ENCODE data around the gene CD109. TPM values are rescaled to one million over a fixed set of nuclear protein-coding genes. Genes with fewer than 3 reads are reported as not detected.

The CD109 gene
- total RNA-seq, 3 donors from 2014 or later = 1.7 to 9.1 (median 4.4) TPM

- TF ChIP-seq CTCF (IDR thresholded peaks at IDR 0.05) = no peak
- H3K36me3 ChIP-seq (ENCODE audit: low read depth) = no peaks in the 10 kb centered on the region
- no peak overlapping the region for H3K4me3 ChIP-seq
- H3K4me1 ChIP-seq (ENCODE audit: low read depth) = peaks cover 10% of the 10 kb centered on the region
- peak in 1 of 3 donors; percentile 36 for DNase-seq
- H3K9me3 ChIP-seq = no peaks in the 10 kb centered on the region
- ATAC-seq = peak; percentile 97
- intact Hi-C loops (cut with DNase I, micrococcal nuclease) = no loop called here
These were observed 30.2 kb upstream of the CD109 start for GRCh38 chr6:73665686-73666319.

- DNase-seq (no peak), ATAC-seq (peak; percentile 38)
- Histone ChIP-seq H3K4me1 (ENCODE audit: low read depth) (peaks cover 10% of the 10 kb centered on the region), H3K4me3 (no peak overlapping the region), H3K36me3 (ENCODE audit: low read depth) (no peaks in the 10 kb centered on the region), H3K9me3 (no peaks in the 10 kb centered on the region)
- no peak for TF ChIP-seq CTCF (IDR thresholded peaks at IDR 0.05)
- intact Hi-C loops (cut with DNase I, micrococcal nuclease) = no loop called here
These were observed 29.6 kb upstream of the CD109 start for GRCh38 chr6:73666393-73666792.

- intact Hi-C loops (cut with DNase I, micrococcal nuclease) = no loop called here
- TF ChIP-seq CTCF (IDR thresholded peaks at IDR 0.05) = no peak
- ATAC-seq = no peak
These were observed 28.2 kb upstream of the CD109 start for GRCh38 chr6:73667798-73668197.

GRCh38 chr6:73669005-73669404 is 27.0 kb upstream of the CD109 start:
- peaks cover 10% of the 10 kb centered on the region for H3K4me1 ChIP-seq (ENCODE audit: low read depth)
- peak; percentile 59 for ATAC-seq
- DNase-seq = no peak
- H3K9me3 ChIP-seq = no peaks in the 10 kb centered on the region
- no peak for TF ChIP-seq CTCF (IDR thresholded peaks at IDR 0.05)
- intact Hi-C loops (cut with DNase I, micrococcal nuclease) = no loop called here
- H3K36me3 ChIP-seq (ENCODE audit: low read depth) = no peaks in the 10 kb centered on the region
- no peak overlapping the region for H3K4me3 ChIP-seq

More at GRCh38 chr6:73667798-73668197, 28.2 kb upstream of the CD109 start:
- no peak for DNase-seq
- no peak overlapping the region for H3K4me3 ChIP-seq
- no peaks in the 10 kb centered on the region for H3K9me3 ChIP-seq
- H3K36me3 ChIP-seq (ENCODE audit: low read depth) = no peaks in the 10 kb centered on the region
- H3K4me1 ChIP-seq (ENCODE audit: low read depth) = peaks cover 10% of the 10 kb centered on the region

- no peak overlapping the region for H3K4me3 ChIP-seq
- DNase-seq (no peak), ATAC-seq (no peak)
- H3K4me1 ChIP-seq (ENCODE audit: low read depth) = peaks cover 5% of the 10 kb centered on the region
- intact Hi-C loops (cut with DNase I, micrococcal nuclease) = no loop called here
- H3K9me3 ChIP-seq = no peaks in the 10 kb centered on the region
- TF ChIP-seq CTCF (IDR thresholded peaks at IDR 0.05) = no peak
- no peaks in the 10 kb centered on the region for H3K36me3 ChIP-seq (ENCODE audit: low read depth)
These were observed 23.9 kb upstream of the CD109 start for GRCh38 chr6:73671911-73672685.

Data from mucosa of descending colon (tissue), 3 donors.